ENCODE data around the gene PFKFB2.
A peak's percentile ranks its signal among the peaks of the same experiment; 100 is the strongest.

PFKFB2 gene

GRCh38 chr1:207052911-207053769 lies at the start of gene PFKFB2:
PFKFB2 (plus strand) TSS chr1:207053275; CDS start chr1:207054718, 1,443 bp downstream.
- no peak for FAIRE-seq
- DNase-seq (ENCODE audit: low spot score): peak; percentile 98

GRCh38 chr1:207004931-207005830 lies 47.9 kb upstream of the PFKFB2 start:
- peak; percentile 72 for DNase-seq (ENCODE audit: low spot score)
- FAIRE-seq: no peak

GRCh38 chr1:207006083-207006482 lies 47.0 kb upstream of the PFKFB2 start:
- FAIRE-seq (no peak), DNase-seq (ENCODE audit: low spot score) (no peak)

- no peak for FAIRE-seq
- DNase-seq (ENCODE audit: low spot score): no peak
These were observed 46.2 kb upstream of the PFKFB2 start for GRCh38 chr1:207006914-207007313.

GRCh38 chr1:207007352-207008033 lies 45.6 kb upstream of the PFKFB2 start:
- DNase-seq (ENCODE audit: low spot score) (peak; percentile 86), FAIRE-seq (no peak)

- FAIRE-seq (no peak), DNase-seq (ENCODE audit: low spot score) (no peak)
These were observed 43.8 kb upstream of the PFKFB2 start for GRCh38 chr1:207009182-207009850.

GRCh38 chr1:207009945-207010344 lies 43.1 kb upstream of the PFKFB2 start:
- FAIRE-seq: no peak
- no peak for DNase-seq (ENCODE audit: low spot score)

GRCh38 chr1:207010726-207011125 lies 42.3 kb upstream of the PFKFB2 start:
- DNase-seq (ENCODE audit: low spot score) (no peak), FAIRE-seq (no peak)

- no peak for FAIRE-seq
- no peak for DNase-seq (ENCODE audit: low spot score)
These were observed 39.6 kb upstream of the PFKFB2 start for GRCh38 chr1:207013321-207014085.

- FAIRE-seq: no peak
These were observed 38.3 kb upstream of the PFKFB2 start for GRCh38 chr1:207014728-207015127.

GRCh38 chr1:207015791-207016190 lies 37.3 kb upstream of the PFKFB2 start:
- DNase-seq (ENCODE audit: low spot score): no peak
- FAIRE-seq: no peak

More at GRCh38 chr1:207014728-207015127, 38.3 kb upstream of the PFKFB2 start:
- DNase-seq (ENCODE audit: low spot score): no peak

GRCh38 chr1:207017615-207018559 lies 35.2 kb upstream of the PFKFB2 start:
- no peak for FAIRE-seq
- no peak for DNase-seq (ENCODE audit: low spot score)

GRCh38 chr1:207018707-207019106 lies 34.4 kb upstream of the PFKFB2 start:
- no peak for DNase-seq (ENCODE audit: low spot score)
- no peak for FAIRE-seq

- no peak for DNase-seq (ENCODE audit: low spot score)
- no peak for FAIRE-seq
These were observed 33.9 kb upstream of the PFKFB2 start for GRCh38 chr1:207019161-207019560.

GRCh38 chr1:207019661-207020060 lies 33.4 kb upstream of the PFKFB2 start:
- no peak for FAIRE-seq

GRCh38 chr1:207020065-207020708 lies 32.9 kb upstream of the PFKFB2 start:
- no peak for FAIRE-seq

More at GRCh38 chr1:207019661-207020060, 33.4 kb upstream of the PFKFB2 start:
- no peak for DNase-seq (ENCODE audit: low spot score)

GRCh38 chr1:207020709-207021107 lies 32.4 kb upstream of the PFKFB2 start:
- DNase-seq (ENCODE audit: low spot score) (no peak), FAIRE-seq (no peak)

More at GRCh38 chr1:207020065-207020708, 32.9 kb upstream of the PFKFB2 start:
- no peak for DNase-seq (ENCODE audit: low spot score)

GRCh38 chr1:207021139-207021861 lies 31.8 kb upstream of the PFKFB2 start:
- DNase-seq (ENCODE audit: low spot score) (peak; percentile 48), FAIRE-seq (no peak)

All from urothelium cell line (cell line).